WTC11 (cell line): Measurements from ENCODE around the gene THOP1. TPM values are rescaled to one million over a fixed set of nuclear protein-coding genes. Genes with fewer than 3 reads are reported as not detected.

Experiments used
- ATAC-seq: fragments of 200-7000 bp; cut with Tn5 transposase; 2 replicates; pipeline ENCODE4 v1.10.0; 2021; ENCODE audit warnings: mild to moderate bottlenecking, moderate library complexity
- CTCF ChIA-PET: fragments of 300-600 bp; sonication (Branson Sonifier 250); formaldehyde crosslinking; loops from one replicate; lab custom pipeline; 2021; ENCODE audit warnings: antibody characterized with exemption; lab: Charles Lee
- POLR2A ChIA-PET: fragments of 350-600 bp; sonication (Branson Sonifier 250); formaldehyde crosslinking; loops from one replicate; lab custom pipeline; 2021; ENCODE audit warnings: antibody characterized with exemption; lab: Charles Lee
- DNase-seq: peaks from one replicate; pipeline ENCODE4 v3.0.0; 2021; ENCODE audit warnings: low spot score
- H3K27ac Mint-ChIP-seq: 2 replicates; pipeline ENCODE4 v1.8.0; 2021; ENCODE audit warnings: mixed read lengths
- H3K27me3 Mint-ChIP-seq: 2 replicates; pipeline ENCODE4 v1.8.0; 2021; ENCODE audit warnings: low read depth, mild to moderate bottlenecking, moderate library complexity, mixed read lengths
- H3K36me3 Mint-ChIP-seq: 2 replicates; pipeline ENCODE4 v1.8.0; 2021; ENCODE audit warnings: mixed read lengths
- H3K4me1 Mint-ChIP-seq: 2 replicates; pipeline ENCODE4 v1.8.0; 2022; ENCODE audit warnings: mixed read lengths
- H3K4me3 Mint-ChIP-seq: 2 replicates; pipeline ENCODE4 v1.8.0; 2021; ENCODE audit warnings: mild to moderate bottlenecking, moderate library complexity, mixed read lengths
- H3K9me3 Mint-ChIP-seq: 2 replicates; pipeline ENCODE4 v1.8.0; 2021; ENCODE audit warnings: mixed read lengths
- AR ChIP-seq: fragments of 250-450 bp; sonication (Bioruptor Pico); IDR thresholded peaks from 2 replicates; pipeline ENCODE4 v1.9.0; 2021; ENCODE audit warnings: mild to moderate bottlenecking
- ATF6 ChIP-seq: sonication (generic); formaldehyde crosslinking; IDR thresholded peaks from 2 replicates; pipeline ENCODE4 v1.8.1; 2023; ENCODE audit warnings: mild to moderate bottlenecking, missing genetic modification reagents
- CBFB ChIP-seq: sonication (generic); formaldehyde crosslinking; IDR thresholded peaks from 2 replicates; pipeline ENCODE4 v1.8.1; 2022; ENCODE audit warnings: mild to moderate bottlenecking, low read depth, missing genetic modification reagents
- CREB1 ChIP-seq: sonication (generic); formaldehyde crosslinking; IDR thresholded peaks from 2 replicates; pipeline ENCODE4 v1.8.0; 2023; ENCODE audit warnings: mild to moderate bottlenecking, missing genetic modification reagents
- CREM ChIP-seq: sonication (generic); formaldehyde crosslinking; IDR thresholded peaks from 2 replicates; pipeline ENCODE4 v1.8.1; 2022; ENCODE audit warnings: mild to moderate bottlenecking, missing genetic modification reagents, moderate library complexity
- FOXP4 ChIP-seq: sonication (generic); formaldehyde crosslinking; IDR thresholded peaks from 2 replicates; pipeline ENCODE4 v1.8.0; 2022; ENCODE audit warnings: mild to moderate bottlenecking, missing genetic modification reagents
- IRF2 ChIP-seq: sonication (generic); formaldehyde crosslinking; IDR thresholded peaks from 2 replicates; pipeline ENCODE4 v1.8.0; 2022; ENCODE audit warnings: low read depth, missing genetic modification reagents, borderline replicate concordance
- MAX ChIP-seq: sonication (generic); formaldehyde crosslinking; IDR thresholded peaks from 2 replicates; pipeline ENCODE4 v1.8.0; 2022; ENCODE audit warnings: mild to moderate bottlenecking, missing genetic modification reagents
- TEAD1 ChIP-seq: sonication (generic); formaldehyde crosslinking; IDR thresholded peaks from 2 replicates; pipeline ENCODE4 v1.8.0; 2022; ENCODE audit warnings: mild to moderate bottlenecking, missing genetic modification reagents
- ZNF232 ChIP-seq: sonication (generic); formaldehyde crosslinking; IDR thresholded peaks from 2 replicates; pipeline ENCODE4 v1.8.0; 2022; ENCODE audit warnings: mild to moderate bottlenecking, missing genetic modification reagents
- ZNF263 ChIP-seq: sonication (generic); formaldehyde crosslinking; IDR thresholded peaks from 2 replicates; pipeline ENCODE4 v1.8.1; 2022; ENCODE audit warnings: low read depth, mild to moderate bottlenecking, moderate library complexity, missing genetic modification reagents
- ZNF532 ChIP-seq: fragments of 250-450 bp; sonication (Bioruptor Pico); IDR thresholded peaks from 2 replicates; pipeline ENCODE4 v1.9.0; 2021; ENCODE audit warnings: mild to moderate bottlenecking, borderline replicate concordance
- total RNA-seq: library from RNA; stranded (reverse); gene quantifications from 3 replicates; pipeline ENCODE4 v1.2.3, GENCODE V29; 2021
- TF ChIP-seq, protein P1 (sequence below): fragments of 200-600 bp; IDR thresholded peaks from 2 replicates; pipeline ENCODE4 v1.8.0; 2022; ENCODE audit warnings: antibody characterized with exemption
- TF ChIP-seq, protein P2 (sequence below): fragments of 250-450 bp; sonication (Bioruptor Pico); IDR thresholded peaks from 2 replicates; pipeline ENCODE4 v2.1.2; 2022; ENCODE audit warnings: mild to moderate bottlenecking, moderate library complexity

The THOP1 gene
- total RNA-seq, 1 experiment from 2014 or later: 181 TPM

GRCh38 chr19:2756477-2756876 lies 28.8 kb upstream of the THOP1 start:
- no peaks in the 10 kb centered on the region for H3K9me3 Mint-ChIP-seq
- ATAC-seq: no peak
- TF ChIP-seq CREB1 (CRISPR knock-in tag) (no peak), TEAD1 (no peak), FOXP4 (CRISPR knock-in tag) (no peak), IRF2 (CRISPR knock-in tag) (no peak)
- TF ChIP-seq, all 79 proteins: peak for 0
- Mint-ChIP-seq H3K36me3 (peaks cover 40% of the 10 kb centered on the region), H3K4me1 (no peaks in the 10 kb centered on the region), H3K4me3 (no peak overlapping the region), H3K27me3 (no peaks in the 10 kb centered on the region), H3K27ac (no peak overlapping the region)
- ChIA-PET CTCF (no interaction called here), POLR2A (no interaction called here)
- no peak for DNase-seq

GRCh38 chr19:2756921-2757881 lies 28.1 kb upstream of the THOP1 start:
- Mint-ChIP-seq H3K9me3 (no peaks in the 10 kb centered on the region), H3K36me3 (peaks cover 40% of the 10 kb centered on the region), H3K27ac (no peak overlapping the region)
- no peak for DNase-seq
- ATAC-seq: no peak
- POLR2A ChIA-PET: no interaction called here
- TF ChIP-seq MAX (CRISPR knock-in tag) (no peak), ATF6 (no peak)
- TF ChIP-seq, all 79 proteins: peak for 0
- Mint-ChIP-seq H3K4me3 (no peak overlapping the region), H3K27me3 (no peaks in the 10 kb centered on the region), H3K4me1 (no peaks in the 10 kb centered on the region)
- CTCF ChIA-PET: no interaction called here

DNA sequence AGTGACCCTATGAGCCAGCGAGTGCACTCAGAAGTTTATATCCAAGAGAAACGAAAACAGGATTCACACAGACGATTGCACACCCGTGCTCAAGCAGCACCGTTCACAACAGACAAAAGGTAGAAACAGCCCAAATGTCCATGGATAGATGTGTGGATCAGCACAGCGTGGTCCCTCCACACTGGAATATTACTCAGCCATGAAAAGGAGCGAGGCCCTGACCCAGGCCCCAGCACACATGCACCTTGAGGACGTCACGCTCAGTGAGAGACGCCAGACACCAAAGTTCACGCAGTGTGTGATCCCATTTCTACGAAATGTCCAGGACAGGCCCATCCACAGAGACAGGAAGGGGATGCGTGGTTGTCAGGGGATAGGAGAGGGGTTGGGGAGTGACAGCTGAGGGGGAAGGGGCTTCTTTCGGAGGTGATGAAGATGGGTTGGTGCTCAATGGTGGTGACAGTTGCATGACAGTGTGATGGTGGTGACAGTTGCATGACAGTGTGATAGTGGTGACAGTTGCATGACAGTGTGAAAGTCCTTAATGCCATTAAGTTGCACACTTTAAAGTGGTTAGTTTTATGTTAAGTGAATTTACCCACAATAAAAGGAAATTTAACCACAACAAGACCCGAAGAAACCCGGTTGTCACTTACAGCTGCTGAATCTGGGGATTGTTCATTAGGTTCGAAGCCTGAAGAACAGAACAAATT lies 26.5 kb upstream of the THOP1 start:
- Mint-ChIP-seq H3K36me3 (peaks cover 44% of the 10 kb centered on the region), H3K4me3 (no peak overlapping the region), H3K27me3 (no peaks in the 10 kb centered on the region), H3K4me1 (no peaks in the 10 kb centered on the region), H3K27ac (no peak overlapping the region), H3K9me3 (no peaks in the 10 kb centered on the region)
- CTCF ChIA-PET: interaction anchor here (1.0 kb wide), 1 partner anchor 122 kb away, joined by 3 read pairs; no protein-coding TSS in a partner anchor
- DNase-seq: no peak
- POLR2A ChIA-PET: no interaction called here
- no peak for ATAC-seq
- TF ChIP-seq, protein P1, sequence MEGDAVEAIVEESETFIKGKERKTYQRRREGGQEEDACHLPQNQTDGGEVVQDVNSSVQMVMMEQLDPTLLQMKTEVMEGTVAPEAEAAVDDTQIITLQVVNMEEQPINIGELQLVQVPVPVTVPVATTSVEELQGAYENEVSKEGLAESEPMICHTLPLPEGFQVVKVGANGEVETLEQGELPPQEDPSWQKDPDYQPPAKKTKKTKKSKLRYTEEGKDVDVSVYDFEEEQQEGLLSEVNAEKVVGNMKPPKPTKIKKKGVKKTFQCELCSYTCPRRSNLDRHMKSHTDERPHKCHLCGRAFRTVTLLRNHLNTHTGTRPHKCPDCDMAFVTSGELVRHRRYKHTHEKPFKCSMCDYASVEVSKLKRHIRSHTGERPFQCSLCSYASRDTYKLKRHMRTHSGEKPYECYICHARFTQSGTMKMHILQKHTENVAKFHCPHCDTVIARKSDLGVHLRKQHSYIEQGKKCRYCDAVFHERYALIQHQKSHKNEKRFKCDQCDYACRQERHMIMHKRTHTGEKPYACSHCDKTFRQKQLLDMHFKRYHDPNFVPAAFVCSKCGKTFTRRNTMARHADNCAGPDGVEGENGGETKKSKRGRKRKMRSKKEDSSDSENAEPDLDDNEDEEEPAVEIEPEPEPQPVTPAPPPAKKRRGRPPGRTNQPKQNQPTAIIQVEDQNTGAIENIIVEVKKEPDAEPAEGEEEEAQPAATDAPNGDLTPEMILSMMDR: no peak
- TF ChIP-seq CBFB (CRISPR knock-in tag): no peak
- TF ChIP-seq CREM (CRISPR knock-in tag): no peak
- TF ChIP-seq AR (CRISPR knock-in tag): no peak
- TF ChIP-seq ZNF232 (CRISPR knock-in tag): no peak
- TF ChIP-seq ZNF532 (CRISPR knock-in tag): no peak
- TF ChIP-seq ZNF263 (CRISPR knock-in tag): no peak
- TF ChIP-seq, protein P2, sequence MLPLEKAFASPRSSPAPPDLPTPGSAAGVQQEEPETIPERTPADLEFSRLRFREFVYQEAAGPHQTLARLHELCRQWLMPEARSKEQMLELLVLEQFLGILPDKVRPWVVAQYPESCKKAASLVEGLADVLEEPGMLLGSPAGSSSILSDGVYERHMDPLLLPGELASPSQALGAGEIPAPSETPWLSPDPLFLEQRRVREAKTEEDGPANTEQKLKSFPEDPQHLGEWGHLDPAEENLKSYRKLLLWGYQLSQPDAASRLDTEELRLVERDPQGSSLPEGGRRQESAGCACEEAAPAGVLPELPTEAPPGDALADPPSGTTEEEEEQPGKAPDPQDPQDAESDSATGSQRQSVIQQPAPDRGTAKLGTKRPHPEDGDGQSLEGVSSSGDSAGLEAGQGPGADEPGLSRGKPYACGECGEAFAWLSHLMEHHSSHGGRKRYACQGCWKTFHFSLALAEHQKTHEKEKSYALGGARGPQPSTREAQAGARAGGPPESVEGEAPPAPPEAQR: no peak
